ENCODE results near the gene PDE4D.

Gene PDE4D

GRCh38 chr5:59081693-59082092 lies 811.8 kb downstream of the PDE4D start:
- no peak overlapping the region for H3K4me2 ChIP-seq (ENCODE audit: low read depth, low read length)
- no peaks in the 10 kb centered on the region for H3K9me3 ChIP-seq (replicated peaks; ENCODE audit: insufficient read depth, low read length)
- no peaks in the 10 kb centered on the region for H3K9me2 ChIP-seq (replicated peaks; ENCODE audit: insufficient read depth, low read length)
- no peak for DNase-seq
- no peak overlapping the region for H2AFZ ChIP-seq (ENCODE audit: low read length)
- H3K36me3 ChIP-seq (replicated peaks; ENCODE audit: insufficient read depth, low read length) = no peaks in the 10 kb centered on the region
- TF ChIP-seq EZH2phosphoT487 (IDR thresholded peaks at IDR 0.05; ENCODE audit: low read length) (no peak), EZH2 (optimal IDR thresholded peaks at IDR 0.05; ENCODE audit: low read depth, low read length) (no peak), CTCF (IDR thresholded peaks at IDR 0.05; ENCODE audit: low read length) (no peak)
- no peaks in the 10 kb centered on the region for H4K20me1 ChIP-seq (ENCODE audit: insufficient read depth, low read length)
- H3K4me3 ChIP-seq (ENCODE audit: low read length) = no peak overlapping the region
- H3F3A ChIP-seq (ENCODE audit: insufficient read depth, low read length) = no peaks in the 10 kb centered on the region
- H3K79me2 ChIP-seq (ENCODE audit: low read length) = no peaks in the 10 kb centered on the region
- H3K27me3 ChIP-seq (replicated peaks; ENCODE audit: insufficient read depth, low read length) = no peaks in the 10 kb centered on the region
- H3K27ac ChIP-seq (ENCODE audit: low read length) = no peak overlapping the region
- H3K4me1 ChIP-seq (ENCODE audit: low read length) = no peaks in the 10 kb centered on the region
- H3K9ac ChIP-seq (ENCODE audit: low read length) = no peak overlapping the region

- no peaks in the 10 kb centered on the region for H3K79me2 ChIP-seq (ENCODE audit: low read length)
- no peaks in the 10 kb centered on the region for H3K4me1 ChIP-seq (ENCODE audit: low read length)
- H3K4me2 ChIP-seq (ENCODE audit: low read depth, low read length) = no peak overlapping the region
- no peaks in the 10 kb centered on the region for H4K20me1 ChIP-seq (ENCODE audit: insufficient read depth, low read length)
- H3K9me3 ChIP-seq (replicated peaks; ENCODE audit: insufficient read depth, low read length) = no peaks in the 10 kb centered on the region
- H2AFZ ChIP-seq (ENCODE audit: low read length) = no peak overlapping the region
- H3K27ac ChIP-seq (ENCODE audit: low read length) = no peak overlapping the region
- no peaks in the 10 kb centered on the region for H3F3A ChIP-seq (ENCODE audit: insufficient read depth, low read length)
- no peak for DNase-seq
- no peaks in the 10 kb centered on the region for H3K9me2 ChIP-seq (replicated peaks; ENCODE audit: insufficient read depth, low read length)
- H3K9ac ChIP-seq (ENCODE audit: low read length) = no peak overlapping the region
- no peak overlapping the region for H3K4me3 ChIP-seq (ENCODE audit: low read length)
- H3K36me3 ChIP-seq (replicated peaks; ENCODE audit: insufficient read depth, low read length) = no peaks in the 10 kb centered on the region
- no peaks in the 10 kb centered on the region for H3K27me3 ChIP-seq (replicated peaks; ENCODE audit: insufficient read depth, low read length)
- TF ChIP-seq EZH2 (optimal IDR thresholded peaks at IDR 0.05; ENCODE audit: low read depth, low read length) = no peak
- TF ChIP-seq CTCF (IDR thresholded peaks at IDR 0.05; ENCODE audit: low read length) = no peak
- TF ChIP-seq EZH2phosphoT487 (IDR thresholded peaks at IDR 0.05; ENCODE audit: low read length) = no peak
Observed at GRCh38 chr5:59079622-59080620, 813.6 kb downstream of the PDE4D start.

- TF ChIP-seq EZH2 (optimal IDR thresholded peaks at IDR 0.05; ENCODE audit: low read depth, low read length) = no peak
- Histone ChIP-seq H4K20me1 (ENCODE audit: insufficient read depth, low read length) (no peaks in the 10 kb centered on the region), H2AFZ (ENCODE audit: low read length) (no peak overlapping the region), H3K4me2 (ENCODE audit: low read depth, low read length) (no peak overlapping the region), H3K36me3 (replicated peaks; ENCODE audit: insufficient read depth, low read length) (no peaks in the 10 kb centered on the region), H3K27me3 (replicated peaks; ENCODE audit: insufficient read depth, low read length) (no peaks in the 10 kb centered on the region), H3K4me1 (ENCODE audit: low read length) (no peaks in the 10 kb centered on the region), H3K27ac (ENCODE audit: low read length) (no peak overlapping the region), H3K9me2 (replicated peaks; ENCODE audit: insufficient read depth, low read length) (no peaks in the 10 kb centered on the region), H3K9me3 (replicated peaks; ENCODE audit: insufficient read depth, low read length) (no peaks in the 10 kb centered on the region), H3K79me2 (ENCODE audit: low read length) (no peaks in the 10 kb centered on the region), H3F3A (ENCODE audit: insufficient read depth, low read length) (no peaks in the 10 kb centered on the region), H3K9ac (ENCODE audit: low read length) (no peak overlapping the region), H3K4me3 (ENCODE audit: low read length) (no peak overlapping the region)
- DNase-seq = no peak
Observed at GRCh38 chr5:59071755-59072549, 821.6 kb downstream of the PDE4D start.

Measured in MM.1S (cell line).